AG08395 (cell line): ENCODE measurements around the gene FAM163B.

Experiments
- DNase-seq: peaks from one replicate; pipeline ENCODE4 v3.0.0; 2012; ENCODE audit warnings: mixed read lengths, low spot score

FAM163B gene

DNA sequence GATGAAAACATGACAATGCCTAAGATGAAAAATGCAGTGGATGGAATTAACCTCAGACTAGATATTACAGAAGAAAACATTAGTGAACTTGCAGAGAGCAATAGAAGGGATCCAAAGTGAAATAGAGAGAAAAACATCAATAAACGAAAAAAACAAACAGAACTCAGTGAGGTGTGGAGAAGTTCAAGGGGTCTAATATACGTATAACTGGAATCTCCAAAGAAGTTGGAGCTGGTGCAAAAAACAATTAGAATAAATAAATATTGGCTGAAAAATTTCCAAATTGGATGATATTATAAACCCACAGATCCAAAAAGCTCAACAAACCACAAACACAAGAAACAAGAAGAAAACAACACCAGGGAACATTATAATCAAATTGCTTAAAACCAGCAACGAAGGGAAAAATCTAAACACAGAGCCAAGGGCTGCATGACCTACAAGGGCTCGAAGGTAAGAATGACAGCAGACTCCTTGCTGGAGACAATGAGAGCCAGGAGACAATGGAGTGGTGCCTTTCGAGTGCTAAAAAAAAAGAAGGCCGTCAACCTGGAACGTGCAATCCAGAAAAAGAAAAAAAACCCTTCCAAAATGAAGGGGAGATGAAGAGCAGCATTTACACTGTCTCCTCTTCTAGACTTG lies 11.8 kb downstream of the FAM163B start:
- no peak for DNase-seq

DNA sequence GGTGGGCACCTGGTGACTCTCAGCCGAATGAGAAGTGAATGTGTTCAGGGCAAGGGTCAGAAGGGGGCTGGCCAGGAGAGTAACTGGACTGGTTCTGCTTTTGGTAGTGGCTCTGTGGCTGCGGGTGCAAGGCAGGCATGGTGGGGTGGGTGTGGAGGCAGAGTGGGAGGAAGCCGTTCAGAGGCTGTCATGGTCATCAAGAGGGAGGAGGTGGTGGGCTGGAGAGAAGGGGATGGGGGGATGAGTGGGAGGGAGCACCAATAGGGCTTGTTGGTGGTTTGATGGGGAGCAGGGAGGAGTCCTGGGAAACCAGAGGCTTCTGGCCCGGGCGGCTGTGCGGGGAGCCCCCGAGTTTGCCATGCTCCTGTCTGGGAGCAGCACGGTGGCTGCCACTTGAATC lies 13.3 kb downstream of the FAM163B start:
- no peak for DNase-seq

DNA sequence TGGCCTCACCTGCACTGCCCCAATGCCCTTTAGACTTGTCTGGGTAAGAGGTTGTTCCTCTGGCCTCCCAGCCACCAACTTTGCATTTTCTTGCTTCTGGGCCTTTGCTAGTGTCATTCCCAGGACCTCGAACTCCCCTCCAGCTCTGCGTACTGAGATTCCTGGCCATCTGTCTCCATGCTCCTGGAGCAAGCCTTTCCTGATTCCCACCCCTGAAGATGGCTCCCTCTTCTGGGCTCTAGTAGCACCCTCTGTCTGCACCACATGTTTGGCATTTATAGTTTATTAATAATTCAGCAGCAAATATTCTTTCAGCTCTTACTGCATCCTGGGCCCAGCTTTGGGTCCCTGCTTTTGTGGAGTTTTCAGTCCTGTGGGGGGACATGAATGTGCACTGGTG lies 14.9 kb downstream of the FAM163B start:
- no peak for DNase-seq

DNA sequence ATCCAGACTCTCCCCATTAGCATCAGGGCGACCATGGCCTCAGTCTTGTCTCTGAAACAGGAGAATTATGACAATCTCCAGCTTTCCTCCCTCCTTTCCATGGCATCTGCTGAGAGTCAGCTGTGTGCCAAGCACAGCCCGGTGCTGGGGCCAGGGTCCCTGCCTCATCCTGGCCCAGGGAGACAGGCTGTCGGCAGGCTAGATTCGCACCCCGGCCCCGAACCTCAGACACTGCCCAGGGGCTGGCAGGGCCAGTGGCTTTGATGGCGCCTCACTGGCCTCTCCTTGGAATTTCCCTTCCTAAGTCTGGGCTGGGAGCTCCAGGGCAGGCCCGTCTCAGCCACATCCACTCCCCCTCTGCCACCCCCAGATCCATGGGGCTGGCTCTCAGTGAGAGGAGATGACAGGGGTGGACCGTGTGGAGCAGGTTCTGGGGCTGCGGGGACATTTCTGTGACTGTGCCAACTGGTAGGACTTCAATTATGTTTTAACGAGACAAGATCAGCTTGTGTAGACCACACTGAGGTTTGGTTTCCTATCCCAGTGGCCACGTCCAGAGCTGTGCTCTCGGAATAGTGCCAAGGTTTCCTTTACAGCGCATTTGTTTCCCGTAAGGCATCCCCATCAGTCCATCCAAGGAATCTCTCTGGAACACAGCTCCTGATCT lies 15.5 kb downstream of the FAM163B start:
- DNase-seq: no peak

DNA sequence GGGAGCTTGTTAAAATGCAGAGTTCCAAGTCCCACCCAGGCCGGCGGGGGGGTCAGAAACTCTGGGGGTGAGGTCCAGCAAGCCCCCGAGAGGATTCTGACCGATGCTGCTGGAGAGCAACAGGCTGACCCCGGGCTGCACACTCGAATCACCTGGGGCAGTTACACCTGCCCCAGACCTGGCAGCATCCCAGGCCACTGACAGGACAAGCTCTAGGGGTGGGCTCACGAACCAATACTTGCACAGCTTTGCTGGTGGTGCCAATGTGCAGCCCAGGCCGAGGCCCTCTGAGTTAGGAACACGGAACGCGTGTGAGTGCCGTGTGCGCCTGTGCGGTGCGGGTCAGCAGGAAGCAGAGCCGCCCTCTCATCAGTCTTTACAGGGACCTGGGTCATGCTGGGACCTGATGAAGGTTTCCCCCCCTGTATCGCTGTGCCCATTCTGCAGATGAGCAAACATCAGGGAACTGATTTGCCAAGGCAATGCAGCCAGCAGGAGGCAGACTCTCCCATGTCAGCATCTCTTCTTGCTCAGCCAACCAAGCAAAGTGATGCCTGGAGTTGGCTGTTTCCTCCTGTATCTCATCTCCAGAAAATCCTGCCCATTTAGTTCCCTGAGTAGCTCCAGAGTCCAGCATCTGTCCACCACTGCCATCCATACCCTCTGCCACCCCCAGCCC lies 16.3 kb downstream of the FAM163B start:
- DNase-seq: no peak

DNA sequence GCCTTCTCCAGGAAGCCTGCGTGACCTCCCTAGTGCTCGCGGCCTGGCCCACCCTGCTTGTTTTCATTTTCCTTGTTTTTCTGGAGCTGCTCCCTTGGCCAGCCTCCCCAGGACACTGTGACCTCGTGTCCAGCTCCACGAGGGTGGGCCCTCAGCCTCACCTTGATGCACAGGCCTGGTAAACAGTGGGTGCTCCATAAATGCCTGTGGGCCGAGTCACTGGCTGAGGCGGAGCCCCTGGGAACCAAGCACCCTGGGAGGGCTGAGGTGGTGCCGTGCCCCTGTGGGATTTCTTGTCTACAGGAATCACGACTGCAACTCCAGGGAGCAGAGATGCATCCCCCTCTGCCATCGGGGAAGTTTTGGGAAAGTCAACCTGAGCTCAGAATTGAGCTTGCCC lies 17.2 kb downstream of the FAM163B start:
- DNase-seq: no peak

DNA sequence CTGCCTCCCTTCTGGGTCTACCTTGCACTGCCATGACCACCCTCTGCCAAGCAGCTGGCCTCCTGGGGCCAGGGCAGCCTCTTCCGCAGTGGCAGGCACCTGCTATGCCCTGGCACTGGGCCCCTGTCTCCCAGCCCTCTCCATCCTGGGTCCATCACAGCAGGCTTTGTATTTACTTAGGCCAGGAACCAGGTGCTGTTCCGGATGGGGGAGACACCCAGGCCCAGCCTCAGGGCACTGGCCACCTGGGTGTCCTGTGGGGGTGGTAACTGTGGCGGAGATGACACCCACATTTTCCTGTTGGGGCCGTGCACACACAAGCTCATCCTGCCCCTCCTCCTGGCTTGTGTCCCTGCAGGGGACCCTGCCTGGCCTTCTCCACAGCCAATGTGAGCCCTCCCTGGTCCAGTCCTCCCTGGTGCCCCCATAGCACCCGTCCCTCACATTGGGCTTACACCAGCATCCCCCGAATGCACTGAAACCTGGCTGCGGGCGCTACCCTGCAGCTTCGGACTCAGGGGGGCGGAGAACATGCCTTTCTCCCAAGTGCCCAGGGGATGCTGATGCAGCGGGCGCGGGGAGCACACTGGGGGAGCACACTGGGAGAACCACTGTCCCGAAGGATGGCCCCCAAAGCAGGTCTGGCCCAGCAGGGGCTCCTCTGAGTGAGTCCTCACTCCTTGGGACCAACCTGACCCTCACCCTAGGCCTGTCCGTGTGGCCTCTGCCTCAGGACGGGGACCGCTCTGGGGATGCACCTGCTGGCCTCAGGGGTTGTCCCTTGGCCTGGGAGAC lies 17.9 kb downstream of the FAM163B start:
- no peak for DNase-seq

DNA sequence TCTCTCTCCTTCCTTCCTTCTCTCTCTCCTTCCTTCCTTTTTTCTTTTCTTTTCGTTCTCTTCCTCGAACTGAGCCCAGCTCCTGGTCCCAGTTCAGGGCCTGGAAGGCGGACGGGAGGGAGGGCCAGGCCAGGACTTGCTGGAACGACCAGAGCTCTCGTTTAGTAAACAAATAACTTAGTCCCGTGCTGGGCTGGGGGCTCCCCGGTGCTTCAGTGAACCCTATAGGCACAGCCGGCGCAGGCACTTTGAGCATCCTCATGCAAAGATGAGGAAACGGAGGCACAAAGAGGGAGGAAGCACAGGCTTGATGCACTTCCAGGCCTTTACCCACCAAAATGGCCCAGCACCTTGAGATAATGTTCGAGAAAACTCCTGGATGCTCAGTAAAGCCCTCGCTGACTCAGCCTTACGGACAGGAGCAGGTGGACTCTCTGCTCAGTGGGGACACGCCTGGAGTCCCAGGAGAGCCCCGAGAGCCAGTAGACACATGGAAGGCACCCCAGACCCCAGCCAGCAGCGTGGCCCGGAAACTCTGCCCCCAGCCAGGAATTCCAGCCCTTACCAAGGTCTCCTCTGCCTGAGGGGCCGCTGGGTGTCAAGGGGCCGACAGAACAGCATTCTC lies 18.8 kb downstream of the FAM163B start:
- no peak for DNase-seq

DNA sequence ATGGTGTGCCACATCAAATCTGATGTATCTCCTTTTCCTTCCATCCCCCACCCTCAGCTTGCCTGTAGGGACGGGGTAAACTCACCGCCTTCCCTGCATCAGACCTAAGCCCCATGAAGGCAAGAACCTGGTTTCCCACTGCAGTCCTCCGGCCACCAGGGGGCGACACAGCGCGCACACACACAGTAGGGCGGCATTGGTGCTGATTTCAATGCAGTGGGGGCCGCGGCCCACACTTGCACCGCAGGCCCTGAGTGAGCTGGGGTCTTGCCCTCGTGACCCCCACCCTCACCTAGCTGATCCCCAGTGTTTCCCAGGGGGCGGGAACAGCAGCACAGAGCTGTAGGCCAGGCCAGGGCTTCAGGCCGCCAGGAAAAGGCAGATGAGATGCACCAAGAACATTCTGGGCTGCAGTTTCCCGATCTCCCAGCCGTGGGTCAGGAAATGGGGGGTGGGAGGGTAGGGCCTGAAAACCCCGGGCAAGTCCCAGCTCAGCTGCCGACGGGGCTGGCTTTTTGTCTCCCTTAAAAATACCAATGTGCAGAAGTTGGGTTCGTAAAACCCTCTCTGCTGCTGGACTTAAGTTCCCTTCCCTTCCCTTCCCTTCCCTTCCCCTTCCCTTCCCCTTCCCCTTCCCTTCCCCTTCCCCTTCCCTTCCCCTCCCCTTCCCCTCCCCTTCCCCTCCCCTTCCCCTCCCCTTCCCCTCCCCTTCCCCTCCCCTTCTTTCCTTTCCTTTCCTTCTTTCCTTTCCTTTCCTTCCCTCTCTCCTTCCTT lies 19.5 kb downstream of the FAM163B start:
- no peak for DNase-seq

DNA sequence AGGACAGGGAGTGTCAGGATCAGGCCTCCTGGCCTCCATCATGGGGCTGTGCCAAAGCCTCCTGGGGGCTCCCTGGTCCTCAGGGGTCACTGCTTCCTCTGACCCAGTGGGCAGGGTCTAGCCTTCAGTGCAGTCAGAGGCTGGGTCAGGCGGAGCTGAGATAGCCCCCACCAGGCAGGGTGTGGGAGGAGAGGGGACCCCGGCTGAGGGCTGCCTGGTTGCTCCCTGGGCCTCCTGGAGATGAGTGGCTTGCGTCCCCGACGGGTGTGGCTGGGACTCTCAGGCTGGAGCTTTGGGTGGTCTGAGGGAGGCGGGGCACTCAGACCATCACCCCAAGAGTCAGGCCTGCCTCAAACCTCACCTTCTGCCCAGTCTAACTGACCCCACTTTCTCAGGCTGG lies 21.7 kb downstream of the FAM163B start:
- DNase-seq: no peak

DNA sequence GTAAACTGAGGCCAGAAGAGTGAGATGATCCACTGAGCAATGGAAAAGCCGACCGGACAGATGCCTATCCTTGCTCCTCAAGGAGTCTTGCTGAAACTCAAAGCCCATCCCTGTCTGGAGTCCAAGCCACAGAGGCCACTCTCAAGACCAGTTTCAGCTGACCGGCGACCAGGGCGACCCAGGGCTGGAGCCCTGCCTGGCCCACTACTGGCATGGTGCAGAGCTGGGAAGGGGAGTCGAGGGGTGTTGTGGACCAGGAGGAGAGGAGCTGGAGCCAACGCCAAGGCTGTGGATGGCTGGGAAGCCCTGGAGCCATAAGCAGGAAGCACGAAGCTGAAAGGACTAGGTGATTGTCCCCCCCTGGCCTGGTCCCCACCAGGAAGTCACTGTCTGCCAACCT lies 22.1 kb downstream of the FAM163B start:
- no peak for DNase-seq

DNA sequence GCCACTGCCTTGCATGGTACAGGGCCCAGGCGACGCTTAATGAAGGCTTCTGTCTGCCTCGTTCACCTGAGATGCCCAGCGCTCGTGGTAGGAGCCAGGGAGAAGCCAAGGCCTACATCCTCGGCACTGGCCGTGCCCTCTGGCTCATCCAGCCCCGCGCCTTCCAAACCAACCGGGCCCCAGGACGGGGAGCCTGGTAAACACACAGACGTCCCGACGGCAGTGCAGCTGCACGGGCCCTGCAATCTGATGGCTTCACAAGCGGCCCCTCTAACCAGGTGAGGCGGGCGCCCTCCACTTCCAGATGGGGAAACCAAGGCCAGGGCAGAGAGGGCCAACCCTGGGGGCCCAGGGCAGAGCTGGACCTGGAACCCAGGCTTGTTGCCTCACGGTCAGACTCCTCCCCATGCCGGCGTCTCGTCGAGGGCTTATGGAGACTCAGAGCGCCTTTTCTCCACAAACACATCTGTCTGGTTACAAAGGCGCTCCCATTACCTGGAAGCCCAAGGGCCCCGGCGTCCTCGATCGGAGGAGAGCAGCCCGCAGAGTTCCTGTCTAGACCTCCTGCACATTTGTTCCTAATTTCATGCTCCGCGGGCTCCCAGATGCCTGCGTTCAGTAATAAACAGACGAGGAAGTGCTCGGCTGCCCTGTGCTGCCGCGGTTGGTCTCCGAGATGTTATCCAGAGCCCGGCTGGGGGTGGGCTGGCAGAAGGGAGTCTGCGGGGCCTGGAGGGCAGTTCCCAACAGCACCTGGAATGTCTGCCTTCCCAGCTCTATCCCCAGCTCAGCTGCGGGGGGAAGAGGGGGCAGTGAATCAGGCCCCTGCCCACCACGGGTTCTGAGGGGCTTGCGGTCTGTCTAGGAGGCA lies 23.5 kb downstream of the FAM163B start:
- DNase-seq: no peak

DNA sequence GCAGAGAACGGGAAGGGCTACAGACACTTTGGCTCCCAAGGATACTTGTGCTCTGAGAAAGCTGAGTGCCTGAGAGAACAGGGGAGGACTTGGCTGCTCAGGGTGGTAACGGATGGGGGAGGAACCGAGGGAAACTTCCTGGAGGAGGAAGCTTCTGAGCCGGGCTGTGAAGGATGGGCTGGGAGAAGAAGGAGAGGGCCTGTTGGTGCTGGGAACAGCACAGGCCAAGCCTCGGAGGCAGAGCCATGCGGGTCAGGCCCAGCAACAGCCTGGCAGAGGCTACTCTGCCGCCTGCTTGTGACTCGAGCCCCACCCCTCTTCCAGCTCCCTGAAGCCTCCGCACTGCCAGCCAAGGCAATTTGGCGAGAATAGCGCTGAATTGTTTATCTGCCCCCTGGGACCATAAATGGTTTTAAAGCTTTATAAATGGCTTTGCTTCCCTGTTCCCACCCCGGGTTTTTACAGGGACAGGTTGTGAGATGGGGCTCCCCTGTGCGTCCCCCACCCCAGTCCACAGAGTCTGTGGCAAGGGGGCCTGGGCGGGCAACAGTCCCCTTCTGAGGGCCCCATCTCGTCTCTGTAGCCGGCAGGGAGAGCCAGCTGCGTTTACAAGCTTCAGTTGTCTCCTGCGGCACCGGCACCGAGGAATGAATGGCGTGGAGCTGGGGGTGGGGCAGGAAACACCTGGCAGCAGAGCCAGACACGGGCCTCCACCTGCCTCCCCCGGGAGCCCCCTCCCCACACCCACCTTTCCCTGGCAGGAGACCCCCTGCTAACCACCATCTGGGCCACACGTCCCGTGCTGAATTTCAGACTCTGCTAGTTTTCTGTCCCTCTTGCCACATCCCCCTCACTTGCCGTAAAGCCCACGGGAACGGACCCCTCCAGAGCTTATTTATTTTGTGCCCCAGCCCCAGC lies 24.4 kb downstream of the FAM163B start:
- no peak for DNase-seq

DNA sequence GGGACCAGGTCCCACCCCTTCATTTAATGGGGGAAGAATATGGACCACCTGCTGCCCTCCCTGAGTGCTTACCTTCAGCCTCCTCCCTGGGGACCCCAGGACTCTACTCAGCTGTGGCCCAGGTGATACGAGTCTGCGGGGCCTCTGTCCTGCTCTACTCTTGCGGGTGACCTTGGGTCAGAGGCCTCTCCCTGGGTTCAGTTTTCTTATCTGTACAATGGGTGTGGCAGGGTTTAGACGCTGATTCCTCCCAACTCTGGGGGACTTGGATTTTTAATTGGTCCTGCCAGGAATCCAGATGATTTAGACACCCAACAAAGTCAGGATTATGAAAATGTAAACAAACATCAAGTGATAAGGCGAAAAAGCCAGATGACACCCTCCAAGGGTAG lies 25.0 kb downstream of the FAM163B start:
- no peak for DNase-seq

DNA sequence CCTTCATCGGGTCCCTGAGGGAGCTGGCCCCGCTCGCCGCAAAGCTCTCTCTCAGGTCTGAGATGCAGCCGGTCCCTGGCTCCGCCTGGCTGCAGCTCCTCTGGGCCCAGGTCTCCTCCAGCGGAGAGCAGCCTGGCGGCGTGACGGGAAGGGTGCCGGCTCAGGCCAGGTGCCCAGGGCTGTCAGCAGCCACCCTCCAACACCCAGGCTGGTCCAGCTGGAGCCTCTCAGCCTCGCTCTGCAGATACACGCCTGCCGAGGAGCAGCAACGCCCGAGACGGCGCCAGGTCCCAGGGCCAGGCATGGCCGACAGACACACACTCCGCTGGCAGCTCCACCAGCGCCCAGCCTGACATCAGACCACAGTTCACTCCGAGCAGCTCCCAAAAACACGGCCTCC lies 25.6 kb downstream of the FAM163B start:
- DNase-seq: no peak

DNA sequence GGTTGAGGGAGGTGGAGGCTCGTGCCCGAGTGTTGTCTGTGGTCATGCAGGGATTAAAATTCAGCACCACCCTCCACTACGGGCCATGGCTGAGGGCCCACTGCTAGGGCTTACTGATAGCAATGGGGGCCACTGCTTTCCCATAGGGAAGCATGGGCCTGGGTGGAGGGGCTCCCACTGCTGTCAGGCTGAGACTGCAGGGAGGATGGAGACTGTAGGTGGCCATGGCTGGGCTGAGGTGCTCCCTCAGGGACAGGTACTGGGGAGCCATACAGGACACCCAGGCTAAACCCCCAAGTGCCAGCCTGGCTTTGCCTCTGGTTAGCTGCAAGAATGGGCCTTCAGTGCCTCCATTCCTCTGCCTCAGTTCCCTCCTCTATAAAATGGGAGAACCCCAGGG lies 26.1 kb downstream of the FAM163B start:
- no peak for DNase-seq

DNA sequence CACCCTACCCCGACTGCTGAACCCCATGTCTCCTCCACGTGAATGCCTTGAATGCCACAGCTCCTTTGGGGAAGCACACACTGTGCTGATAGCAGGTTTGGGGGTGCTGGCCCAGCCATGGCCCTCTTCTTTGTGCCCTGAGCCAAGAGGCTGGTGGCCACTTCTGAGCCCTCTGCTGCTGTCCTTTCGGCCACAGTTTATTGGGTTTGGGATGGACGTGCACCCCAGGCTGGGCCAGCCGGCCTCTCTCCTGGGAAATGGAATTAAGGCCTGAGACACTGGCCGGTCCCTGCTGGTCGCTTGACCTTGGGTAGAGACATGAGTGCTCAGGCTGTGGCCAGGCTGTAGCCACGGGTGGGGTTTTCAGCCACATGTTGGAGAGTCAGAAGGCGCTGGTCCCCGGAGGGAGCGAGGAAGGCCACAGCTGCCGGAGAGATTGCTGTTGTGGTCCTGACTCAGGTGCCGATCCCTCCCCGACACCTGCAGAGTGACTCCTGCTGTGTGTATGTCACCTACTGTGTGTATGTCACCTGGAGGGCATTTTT lies 26.6 kb downstream of the FAM163B start:
- DNase-seq: no peak

DNA sequence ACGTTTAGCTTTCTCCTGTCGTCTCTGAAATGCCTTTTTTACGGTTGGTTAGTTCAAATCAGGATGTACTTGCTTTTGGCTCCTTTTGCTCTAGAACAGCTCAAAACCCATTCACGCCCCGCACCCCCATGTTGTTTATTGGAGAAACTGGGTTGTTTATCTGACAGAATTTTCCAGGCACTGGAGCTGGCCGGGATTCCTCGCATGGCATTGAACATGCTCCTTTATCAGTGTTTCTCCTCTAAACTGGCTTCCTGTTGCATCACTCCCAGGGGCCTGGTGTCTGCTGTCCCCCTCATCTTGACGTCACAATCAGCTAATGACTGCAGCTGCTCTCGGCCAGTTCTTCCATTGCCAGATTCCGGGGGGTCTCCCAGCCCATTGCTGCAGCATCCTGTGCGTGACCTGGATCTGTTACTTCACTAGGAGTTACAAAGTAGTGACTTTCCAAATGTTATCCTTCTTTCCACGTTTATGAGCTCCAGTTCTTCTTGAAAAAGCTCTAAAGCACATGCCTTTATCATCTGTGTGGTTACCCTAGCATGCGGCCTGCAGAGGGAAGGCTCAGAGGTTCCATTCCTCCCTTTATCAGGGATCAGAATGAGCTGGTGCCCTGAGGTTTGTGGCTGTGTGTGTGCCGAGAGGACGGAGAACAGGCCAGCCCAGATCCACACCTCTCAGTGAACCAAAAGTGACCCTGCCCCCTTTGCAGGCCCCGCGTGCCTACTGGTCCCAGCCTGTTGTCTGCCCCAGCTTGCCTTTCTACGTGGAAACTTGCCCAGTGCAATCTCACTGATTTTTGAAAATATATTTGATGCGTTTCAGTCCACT lies 27.5 kb downstream of the FAM163B start:
- no peak for DNase-seq
